Activated CD4-positive, alpha-beta T cell treated with anti-CD3 and anti-CD28 coated beads for 48 hours (primary cell): ENCODE measurements around the gene ORAI2.
A peak's percentile ranks its signal among the peaks of the same experiment; 100 is the strongest.

Source experiments
- DNase-seq: peaks from one replicate; pipeline ENCODE4 v3.0.0-alpha.2; 2020

The ORAI2 gene

GRCh38 chr7:102416406-102416805 is 17.0 kb upstream of the ORAI2 start:
- DNase-seq: no peak

GRCh38 chr7:102417105-102417504 is 16.3 kb upstream of the ORAI2 start:
- no peak for DNase-seq

DNA sequence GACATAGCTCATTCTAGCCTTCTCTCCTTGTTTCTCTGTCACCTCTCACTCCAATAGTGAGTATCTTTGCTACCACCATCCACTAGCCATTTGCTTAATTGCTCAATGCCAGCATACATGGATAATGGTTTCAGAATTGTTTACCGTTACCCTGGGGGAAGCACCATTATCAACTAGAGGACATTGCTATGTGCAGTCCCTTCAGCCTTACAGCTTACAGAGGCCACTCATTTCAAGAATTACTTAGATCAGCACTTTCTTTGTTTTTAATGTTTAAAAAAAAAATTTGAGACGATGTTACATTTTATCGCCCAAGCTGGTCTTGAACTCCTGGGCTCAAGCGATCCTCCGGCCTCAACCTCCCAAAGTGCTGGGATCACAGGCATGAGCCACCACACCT is 14.8 kb upstream of the ORAI2 start:
- no peak for DNase-seq

DNA sequence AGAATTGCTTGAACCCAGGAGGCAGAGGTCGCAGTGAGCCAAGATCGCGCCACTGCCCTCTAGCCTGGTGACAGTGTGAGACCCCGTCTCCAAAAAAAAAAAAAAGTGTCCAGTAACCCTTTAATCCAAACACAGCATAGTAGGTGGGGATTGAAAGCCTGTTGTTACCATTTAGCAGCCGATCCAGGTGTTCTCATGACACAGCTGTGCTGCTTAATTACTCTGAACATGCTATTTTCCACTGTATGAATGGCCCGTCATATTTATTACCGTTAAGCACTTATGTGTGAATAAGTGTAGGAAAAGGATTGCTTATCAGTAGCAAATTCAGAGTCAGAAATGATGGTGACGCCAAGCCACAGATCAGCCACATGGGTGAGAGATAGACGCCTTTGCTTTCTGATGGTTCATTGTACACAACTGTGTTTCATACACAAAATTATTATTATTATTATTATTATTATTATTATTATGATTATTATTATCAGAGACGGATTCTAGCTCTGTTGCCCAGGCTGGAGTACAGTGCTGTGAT is 11.6 kb upstream of the ORAI2 start:
- no peak for DNase-seq

DNA sequence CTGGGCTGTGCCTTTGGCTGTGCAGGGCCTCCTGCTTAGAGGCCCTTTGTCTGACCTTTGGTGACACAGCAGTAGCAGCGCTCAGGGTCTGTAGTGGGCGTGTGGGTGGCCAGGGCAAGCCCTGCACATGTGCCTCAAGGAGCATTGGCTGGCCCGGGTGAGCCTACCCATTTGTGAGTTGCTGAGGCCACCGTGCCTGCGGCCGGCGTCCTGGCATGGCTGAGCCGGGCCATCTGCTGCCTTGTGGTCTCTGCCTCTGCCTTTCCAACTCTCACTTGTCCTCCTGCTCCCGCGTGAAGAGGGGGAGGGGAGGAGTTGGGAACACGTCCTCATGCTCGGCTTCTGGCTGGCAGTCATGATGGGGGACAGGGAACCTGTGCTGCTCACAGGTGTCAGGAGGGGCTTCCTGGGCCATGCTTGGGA is 9.2 kb upstream of the ORAI2 start:
- DNase-seq: no peak

GRCh38 chr7:102424787-102425218 is 8.6 kb upstream of the ORAI2 start:
- no peak for DNase-seq

DNA sequence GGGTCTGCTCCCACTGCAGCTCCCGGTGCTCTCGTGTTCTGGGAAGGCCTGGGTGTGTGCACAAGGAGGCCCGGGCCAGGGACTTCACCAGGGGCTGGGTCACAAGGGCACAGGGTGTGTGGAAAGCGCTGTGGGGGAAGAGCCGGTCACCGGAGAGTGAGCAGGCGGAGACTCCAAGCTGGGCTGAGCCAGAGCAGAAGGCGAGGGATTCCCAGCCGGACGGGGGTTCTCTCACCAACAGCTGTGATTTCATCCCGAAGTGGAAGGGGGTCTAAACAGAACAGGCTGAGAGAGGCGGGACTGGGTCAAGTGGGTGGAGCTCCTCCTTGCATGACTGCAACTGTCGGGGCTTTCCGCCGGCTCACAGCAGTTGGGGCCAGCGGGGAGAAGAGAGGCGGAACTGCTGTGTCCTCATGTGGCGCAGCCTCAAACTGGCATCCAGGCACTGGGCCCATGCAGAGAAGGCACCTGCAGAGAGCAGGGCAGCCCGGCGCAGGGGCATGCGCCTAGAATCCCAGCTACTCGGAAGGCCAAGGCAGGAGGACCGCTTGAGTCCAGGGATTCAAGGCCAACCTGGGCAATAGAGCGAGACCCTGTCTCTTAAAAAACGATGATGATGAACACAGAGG is 7.6 kb upstream of the ORAI2 start:
- DNase-seq: peak; percentile 86

GRCh38 chr7:102426268-102427018 is 6.9 kb upstream of the ORAI2 start:
- DNase-seq: peak; percentile 87

DNA sequence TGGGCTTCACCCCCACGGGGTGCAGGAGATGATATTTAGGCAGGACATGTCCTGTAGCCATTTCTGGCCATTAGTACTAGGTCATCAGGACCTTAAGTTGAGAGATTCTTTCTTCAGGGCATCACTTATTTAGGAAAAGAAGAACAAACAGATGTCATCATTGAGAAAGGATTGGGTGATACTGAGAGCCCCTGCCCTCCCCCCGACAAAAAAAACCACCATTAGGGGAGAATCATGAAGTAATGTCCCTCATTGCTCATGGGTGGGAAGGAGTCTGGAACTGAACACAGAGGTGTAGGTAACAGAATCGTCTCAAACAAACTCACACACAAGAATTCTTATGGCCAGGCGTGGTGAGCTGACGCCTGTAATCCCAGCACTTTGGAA is 6.4 kb upstream of the ORAI2 start:
- DNase-seq: no peak

GRCh38 chr7:102429141-102429899 is 4.1 kb upstream of the ORAI2 start:
- no peak for DNase-seq

GRCh38 chr7:102431617-102432298 is 1.6 kb upstream of the ORAI2 start:
- peak; percentile 60 for DNase-seq

- no peak for DNase-seq
Measured at GRCh38 chr7:102432442-102433218, 745 bp upstream of the ORAI2 start.

- no peak for DNase-seq
Measured at GRCh38 chr7:102434039-102434486, 688 bp downstream of the ORAI2 start.

DNA sequence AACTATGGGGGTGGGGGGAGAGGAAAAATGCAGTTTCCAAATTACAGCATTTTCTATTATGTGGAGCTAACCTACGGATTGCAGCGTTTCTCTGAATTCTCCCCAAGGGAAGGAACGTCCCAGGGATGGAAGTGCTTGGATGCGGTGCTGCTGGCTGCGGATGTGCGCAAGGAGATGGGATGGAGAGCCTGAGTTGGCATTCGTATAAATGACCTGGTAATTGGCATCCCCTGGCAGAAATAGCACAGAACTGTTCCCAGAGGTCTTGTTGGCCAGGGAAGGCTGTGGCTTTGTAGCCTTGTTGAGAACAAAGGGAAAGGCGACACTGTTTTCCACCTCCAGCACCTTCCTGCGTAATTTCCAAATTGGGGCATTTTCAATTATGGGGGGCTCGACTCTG is 2.7 kb downstream of the ORAI2 start:
- no peak for DNase-seq

GRCh38 chr7:102439963-102440795 is 6.8 kb downstream of the ORAI2 start:
- DNase-seq: no peak

GRCh38 chr7:102444961-102445673 is 11.7 kb downstream of the ORAI2 start:
- DNase-seq: no peak

DNA sequence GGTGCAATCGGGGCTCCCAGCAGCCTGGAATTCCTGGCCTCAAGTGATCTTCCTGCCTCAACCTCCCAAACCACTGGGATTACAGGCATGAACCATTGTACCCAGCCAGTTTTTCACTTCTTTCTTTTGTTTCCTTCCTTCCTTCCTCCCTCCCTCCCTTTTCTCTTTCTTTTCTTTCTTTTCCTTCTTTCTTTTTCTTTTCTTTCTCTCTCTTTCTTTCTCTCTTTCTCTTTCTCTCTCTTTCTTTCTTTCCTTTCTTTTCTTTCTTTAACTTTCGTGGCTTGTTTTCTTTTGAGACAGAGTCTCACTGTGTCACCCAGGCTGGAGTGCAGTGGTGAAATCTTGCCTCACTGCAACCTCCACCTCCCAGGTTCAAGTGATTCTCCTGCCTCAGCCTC is 12.3 kb downstream of the ORAI2 start:
- DNase-seq: no peak

GRCh38 chr7:102446387-102447156 is 13.2 kb downstream of the ORAI2 start:
- DNase-seq: no peak

DNA sequence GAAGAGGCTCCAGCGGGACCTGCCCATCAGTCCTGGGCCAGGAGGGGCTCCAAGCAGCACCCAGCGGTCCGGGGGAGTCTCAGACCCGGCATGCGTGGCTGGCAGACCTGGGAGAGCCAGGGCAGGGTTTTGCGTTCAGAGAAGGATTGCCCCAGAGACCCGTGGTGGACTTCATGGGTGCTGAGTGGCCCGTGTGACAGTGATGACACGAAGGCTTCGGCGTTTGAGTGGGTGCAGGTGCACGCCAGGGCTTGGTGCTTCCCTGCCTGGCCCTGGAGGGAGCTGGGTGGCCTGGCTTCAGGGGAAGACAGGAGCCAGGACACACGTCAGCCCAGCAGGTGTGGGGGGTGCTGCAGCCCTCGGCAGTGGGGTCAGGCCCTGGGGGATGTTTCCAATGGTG is 13.9 kb downstream of the ORAI2 start:
- DNase-seq: no peak

- no peak for DNase-seq
Measured at GRCh38 chr7:102449136-102449535, 15.8 kb downstream of the ORAI2 start.
